Gastroesophageal sphincter (tissue), 3 donors: ENCODE measurements around the gene MTCH2.

ENCODE experiments used
- POLR2AphosphoS5 ChIP-seq: sonication (generic); formaldehyde crosslinking; IDR thresholded peaks from one replicate; pipeline ENCODE4 v1.6.1; 2017; ENCODE audit warnings: antibody characterized with exemption
- TF ChIP-seq, protein P1 (sequence below), 4 experiments: fragments of 200-600 bp in 2 of 4; fragments of 450-650 bp in 2 of 4; sonication (generic) in 1 of 4; IDR thresholded peaks; one replicate each; pipeline ENCODE4 v1.5.1; 2017 to 2019; ENCODE audit warnings: antibody characterized with exemption in 4 of 4, mild to moderate bottlenecking in 2 of 4, moderate library complexity in 2 of 4

DNA sequence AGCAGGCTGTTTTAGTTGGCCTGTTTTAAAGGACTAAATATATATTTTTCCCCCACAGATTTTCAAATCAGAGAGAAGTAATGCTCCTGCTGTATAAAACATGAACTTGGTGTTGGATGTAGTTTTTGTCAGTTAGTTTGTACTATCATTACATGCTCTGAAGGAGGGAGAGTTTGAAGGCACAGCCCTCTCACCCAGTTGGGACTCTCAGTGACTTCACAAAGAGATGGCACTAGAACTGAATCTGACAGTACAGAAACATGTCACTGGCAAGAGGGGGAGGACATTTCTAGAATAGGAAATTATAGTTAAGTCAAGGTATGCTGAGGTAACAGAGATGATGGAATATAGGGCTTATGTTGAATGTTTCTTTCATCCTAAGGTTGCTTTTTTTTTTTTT lies 27.1 kb downstream of the MTCH2 start:
- TF ChIP-seq, protein P1, sequence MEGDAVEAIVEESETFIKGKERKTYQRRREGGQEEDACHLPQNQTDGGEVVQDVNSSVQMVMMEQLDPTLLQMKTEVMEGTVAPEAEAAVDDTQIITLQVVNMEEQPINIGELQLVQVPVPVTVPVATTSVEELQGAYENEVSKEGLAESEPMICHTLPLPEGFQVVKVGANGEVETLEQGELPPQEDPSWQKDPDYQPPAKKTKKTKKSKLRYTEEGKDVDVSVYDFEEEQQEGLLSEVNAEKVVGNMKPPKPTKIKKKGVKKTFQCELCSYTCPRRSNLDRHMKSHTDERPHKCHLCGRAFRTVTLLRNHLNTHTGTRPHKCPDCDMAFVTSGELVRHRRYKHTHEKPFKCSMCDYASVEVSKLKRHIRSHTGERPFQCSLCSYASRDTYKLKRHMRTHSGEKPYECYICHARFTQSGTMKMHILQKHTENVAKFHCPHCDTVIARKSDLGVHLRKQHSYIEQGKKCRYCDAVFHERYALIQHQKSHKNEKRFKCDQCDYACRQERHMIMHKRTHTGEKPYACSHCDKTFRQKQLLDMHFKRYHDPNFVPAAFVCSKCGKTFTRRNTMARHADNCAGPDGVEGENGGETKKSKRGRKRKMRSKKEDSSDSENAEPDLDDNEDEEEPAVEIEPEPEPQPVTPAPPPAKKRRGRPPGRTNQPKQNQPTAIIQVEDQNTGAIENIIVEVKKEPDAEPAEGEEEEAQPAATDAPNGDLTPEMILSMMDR (IDR thresholded peaks at IDR 0.05) = no peak
- no peak for TF ChIP-seq POLR2AphosphoS5
